ENCODE measurements around the gene ARHGAP4. TPM values are rescaled to one million over a fixed set of nuclear protein-coding genes. Genes with fewer than 3 reads are reported as not detected.

The ARHGAP4 gene
- total RNA-seq, 1 donor from 2014 or later: 50.7 TPM

DNA sequence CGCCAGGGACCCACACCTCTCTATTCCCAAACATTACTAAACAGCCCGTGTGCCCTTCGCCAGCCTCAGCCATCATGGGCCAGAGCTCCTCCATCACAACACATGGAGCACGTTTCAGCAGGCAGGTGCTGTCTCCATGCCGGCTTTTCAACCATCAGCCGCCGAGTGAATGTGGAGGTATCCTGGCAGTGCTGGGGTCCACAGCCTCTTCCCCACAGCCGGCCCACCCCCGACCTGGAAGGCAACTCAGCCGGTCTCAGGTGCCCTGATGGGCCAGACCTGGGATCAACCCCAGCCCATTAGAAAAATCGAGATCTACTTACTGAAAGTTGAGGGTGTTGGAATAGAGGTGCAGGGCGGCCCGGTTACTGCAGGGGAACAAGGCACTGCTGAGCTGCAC lies 5.7 kb upstream of the ARHGAP4 start:
- ATAC-seq (no peak), DNase-seq (ENCODE audit: low spot score) (no peak)
- intact Hi-C loops (cut with DNase I): no loop called here

DNA sequence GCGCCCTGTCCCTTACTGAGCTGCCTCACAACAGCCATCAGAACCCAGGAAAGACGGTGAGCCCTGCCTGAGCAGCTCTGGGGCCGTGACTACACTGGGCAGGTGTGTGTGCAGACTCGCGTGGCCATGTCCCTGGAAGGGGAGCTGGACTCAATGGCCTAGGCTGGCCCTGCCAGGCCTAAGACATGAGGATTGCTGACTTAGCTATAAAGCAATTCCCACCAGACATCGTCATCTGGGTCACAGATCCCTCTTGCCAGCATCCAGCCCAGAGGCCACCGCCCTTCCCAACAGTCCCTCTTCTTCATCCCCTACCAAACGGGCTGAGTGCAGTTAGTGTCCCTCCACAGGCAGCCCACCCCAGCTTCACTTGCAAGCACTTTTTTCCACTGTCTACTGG lies 5.1 kb upstream of the ARHGAP4 start:
- intact Hi-C loops (cut with DNase I): no loop called here
- ATAC-seq (no peak), DNase-seq (ENCODE audit: low spot score) (no peak)

DNA sequence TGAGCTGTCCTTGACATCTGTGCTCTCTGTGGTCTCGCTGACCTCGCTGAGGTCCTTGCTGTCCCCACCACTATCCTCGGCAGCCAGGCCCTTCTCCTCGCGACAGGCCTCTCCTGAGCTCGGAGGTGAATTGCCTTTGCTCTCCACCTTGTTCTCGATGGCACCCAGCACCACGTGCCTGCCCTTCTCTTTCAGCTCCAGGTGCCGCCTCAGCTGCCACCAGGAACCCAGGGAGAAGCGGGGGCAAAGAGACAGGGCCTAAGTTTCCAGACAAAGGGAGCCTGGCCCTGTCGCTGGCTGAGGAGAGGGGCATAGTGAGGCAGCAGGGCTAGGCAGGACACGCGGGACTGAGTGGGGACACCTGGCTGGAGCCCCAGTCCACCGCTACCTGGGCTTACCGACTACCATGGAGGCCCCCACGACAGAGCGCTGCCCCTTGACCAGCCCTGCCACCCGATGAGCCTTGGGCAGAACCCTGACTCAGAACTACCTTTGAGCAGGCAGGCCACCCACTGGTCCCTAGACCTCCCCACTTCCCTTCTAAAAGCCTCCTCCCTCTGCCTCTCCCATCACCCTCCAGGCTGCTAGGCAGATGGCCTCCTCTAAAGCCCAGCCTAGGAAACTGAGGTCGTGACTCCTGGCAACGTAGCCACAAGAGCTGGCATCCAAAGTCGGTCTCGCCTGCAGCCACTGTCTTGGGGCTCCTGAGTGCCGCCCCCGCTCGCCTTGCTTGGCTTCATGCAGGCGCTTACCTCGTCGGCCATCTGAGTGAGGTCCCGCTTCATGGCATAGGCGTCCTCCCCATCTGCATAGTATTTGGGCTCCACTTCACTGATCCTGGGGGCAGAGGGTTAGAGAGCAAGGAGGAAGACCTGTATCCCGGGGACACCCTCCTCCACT lies 4.2 kb upstream of the ARHGAP4 start:
- ATAC-seq (no peak), DNase-seq (ENCODE audit: low spot score) (no peak)
- intact Hi-C loops (cut with DNase I): no loop called here

DNA sequence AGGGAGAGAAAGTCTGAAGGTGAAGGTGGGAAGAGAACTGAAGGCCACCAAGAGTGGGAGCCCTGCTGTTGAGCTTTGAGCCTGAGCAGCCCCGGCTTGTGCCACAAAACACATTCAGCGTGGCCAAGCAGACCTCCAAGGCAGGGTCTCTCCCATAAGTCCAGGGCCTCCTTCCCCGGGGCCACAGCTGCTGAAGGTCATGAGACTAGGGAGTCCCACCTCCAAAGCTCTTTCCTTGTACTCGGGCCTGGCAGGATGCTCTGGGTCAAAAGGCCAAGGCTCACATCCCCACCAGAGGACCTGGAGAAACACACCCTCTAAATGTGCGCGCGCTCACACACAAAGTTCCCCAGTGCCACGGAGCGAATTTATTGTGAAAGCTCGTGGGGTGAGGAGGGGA lies 3.5 kb upstream of the ARHGAP4 start:
- ATAC-seq: no peak

DNA sequence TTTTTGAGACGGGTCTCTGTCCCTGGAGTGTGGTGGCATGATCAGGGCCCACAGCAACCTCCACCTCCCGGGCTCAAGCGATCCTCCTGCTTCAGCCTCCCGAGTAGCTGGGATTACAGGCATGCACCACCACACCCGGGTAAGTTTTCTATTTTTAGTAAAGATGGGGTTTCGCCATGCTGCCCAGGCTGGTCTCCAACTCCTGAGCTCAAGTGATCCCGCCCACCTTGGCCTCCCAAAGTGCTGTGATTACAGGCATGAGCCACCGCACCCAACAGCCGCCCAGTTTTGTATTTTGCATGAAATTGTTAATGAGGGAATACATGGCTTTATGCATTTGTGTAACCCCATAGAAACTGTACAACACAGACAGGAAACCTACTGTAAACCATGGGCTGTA lies 2.8 kb upstream of the ARHGAP4 start:
- DNase-seq (ENCODE audit: low spot score): no peak
- intact Hi-C loops (cut with DNase I): no loop called here
- ATAC-seq: no peak

More for the DNA sequence above, 3.5 kb upstream of the ARHGAP4 start:
- no peak for DNase-seq (ENCODE audit: low spot score)
- intact Hi-C loops (cut with DNase I): no loop called here

DNA sequence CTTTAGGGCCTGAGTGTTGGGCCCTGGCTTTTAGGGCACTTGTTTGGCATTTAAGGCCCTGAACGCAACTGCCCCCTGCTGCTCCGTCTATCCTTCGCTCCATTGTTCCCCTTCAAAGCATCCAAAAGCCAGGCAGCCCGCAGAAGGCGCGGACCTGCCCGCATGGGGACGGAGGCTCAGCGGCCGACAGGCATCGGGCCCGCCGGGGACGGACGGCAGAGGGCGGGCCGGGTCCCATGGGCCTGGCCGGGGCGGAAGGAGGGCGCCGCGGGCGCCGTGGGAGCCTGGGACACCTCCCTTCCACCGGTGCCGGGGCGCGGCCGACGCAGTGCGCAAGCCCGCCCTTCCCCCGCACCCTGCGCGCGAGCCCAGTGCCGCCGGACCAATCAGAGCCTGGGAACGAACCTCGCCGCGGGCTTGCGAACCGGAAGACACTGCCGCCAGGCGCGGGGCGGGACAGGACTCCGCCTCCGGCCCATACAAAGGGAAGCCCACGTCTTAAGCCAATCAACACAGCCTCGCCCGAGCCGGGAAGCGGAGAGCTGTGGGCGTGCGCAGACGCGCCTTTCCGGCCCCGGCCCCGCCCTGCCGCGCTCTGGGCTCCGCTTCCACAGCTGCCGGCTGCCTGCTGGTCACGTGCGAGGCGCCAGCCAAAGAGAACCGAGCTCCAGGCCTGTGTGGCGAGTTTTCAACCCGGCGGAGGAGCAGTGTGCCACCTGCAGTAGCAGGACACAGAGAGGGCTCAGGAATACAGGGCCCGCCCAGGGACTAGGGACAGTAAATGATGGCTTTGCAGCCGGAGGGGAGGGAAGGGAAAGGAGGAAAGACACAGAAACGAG lies 2.1 kb upstream of the ARHGAP4 start:
- ATAC-seq: peak; percentile 97
- intact Hi-C loops (cut with DNase I): no loop called here
- DNase-seq (ENCODE audit: low spot score): peak; percentile 96

DNA sequence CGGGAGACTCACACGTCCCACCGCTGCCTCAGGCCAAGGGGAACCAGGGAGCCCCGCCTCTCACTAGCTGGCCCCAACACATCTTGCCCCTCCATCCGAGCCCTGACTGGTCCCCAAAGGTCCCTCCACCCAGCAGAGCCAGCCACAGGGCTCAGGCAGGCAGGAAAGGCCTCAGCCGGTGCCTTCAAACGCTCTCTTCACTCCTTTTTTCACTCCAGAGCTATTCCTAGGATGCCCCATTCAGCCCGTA lies 1.5 kb upstream of the ARHGAP4 start:
- intact Hi-C loops (cut with DNase I): no loop called here
- DNase-seq (ENCODE audit: low spot score) (no peak), ATAC-seq (no peak)

DNA sequence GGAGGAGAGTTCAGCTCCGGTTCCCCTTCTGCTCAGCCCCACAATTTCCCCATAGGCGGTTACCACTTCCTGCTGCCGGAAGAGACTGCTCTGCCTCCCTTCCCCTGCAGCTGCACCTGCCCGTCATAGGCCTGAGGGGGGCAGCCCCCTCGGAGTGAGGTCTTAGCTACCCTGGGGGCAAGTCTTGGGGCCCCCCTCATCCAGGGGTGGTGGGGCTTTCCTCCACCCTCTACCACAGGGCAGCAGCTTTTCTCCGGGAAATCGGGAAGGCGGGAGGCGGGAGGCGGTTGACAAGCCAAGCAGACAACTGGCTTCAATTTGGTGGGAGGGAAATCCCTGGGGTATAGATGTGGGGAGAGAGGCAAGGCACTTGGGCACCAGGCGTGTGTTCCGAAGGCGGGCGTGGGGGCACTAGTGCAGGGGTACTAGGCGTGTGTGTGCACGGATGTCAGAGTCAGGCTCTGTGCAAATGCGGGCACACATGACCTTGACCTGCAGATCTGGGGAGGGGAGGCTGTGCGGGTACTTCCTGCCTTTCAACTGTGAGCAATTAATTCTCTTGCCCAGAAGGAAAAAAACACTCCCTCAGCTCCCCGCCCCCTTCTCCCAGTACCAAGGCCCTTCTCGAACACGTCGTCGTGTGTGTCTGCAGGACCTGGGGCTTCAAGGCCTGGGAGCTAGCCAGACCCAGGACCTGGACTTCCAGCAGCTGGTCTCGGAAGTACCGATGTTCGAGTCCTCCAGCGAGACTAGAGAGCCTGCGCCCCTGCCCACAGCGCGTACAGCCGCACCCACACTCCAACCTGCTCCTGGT lies 1.0 kb upstream of the ARHGAP4 start:
- intact Hi-C loops (cut with DNase I): no loop called here
- no peak for DNase-seq (ENCODE audit: low spot score)

DNA sequence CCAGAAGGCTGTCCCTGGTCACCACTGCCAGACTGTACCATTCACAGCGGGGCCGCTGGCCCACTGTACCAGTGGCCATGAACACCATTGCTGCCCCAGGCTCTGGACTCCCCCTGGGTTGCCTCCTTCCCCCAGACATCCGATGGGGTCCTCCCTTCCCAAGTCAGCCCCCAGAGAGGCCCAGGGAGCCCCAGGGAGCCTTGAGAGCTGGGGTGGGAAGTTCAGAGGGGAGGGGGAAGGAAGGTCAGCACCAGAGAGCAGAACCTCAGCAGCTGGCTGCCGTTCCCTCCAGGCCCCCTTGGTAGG lies 441 bp upstream of the ARHGAP4 start:
- DNase-seq (ENCODE audit: low spot score) (no peak), ATAC-seq (no peak)
- intact Hi-C loops (cut with DNase I): no loop called here

More for the DNA sequence above, 1.0 kb upstream of the ARHGAP4 start:
- ATAC-seq: peak; percentile 14

DNA sequence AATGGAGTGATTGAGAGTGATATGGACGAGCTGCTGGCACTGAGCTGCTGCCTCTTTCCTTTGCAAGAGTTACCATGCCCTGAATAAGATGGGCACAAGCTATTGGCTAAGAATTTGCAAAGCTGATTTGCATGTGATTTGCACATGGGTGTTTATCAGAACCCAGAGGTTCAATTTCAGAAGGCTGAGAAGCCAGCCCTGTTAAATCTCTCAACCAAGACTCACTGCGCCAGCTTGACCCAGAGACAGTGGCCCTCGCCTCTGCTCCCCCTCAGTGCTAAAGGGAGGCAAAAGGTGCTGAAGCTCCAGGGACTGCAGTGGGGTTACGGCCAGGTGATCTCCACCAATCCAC lies 701 bp downstream of the ARHGAP4 start:
- ATAC-seq: no peak
- intact Hi-C loops (cut with DNase I): no loop called here

DNA sequence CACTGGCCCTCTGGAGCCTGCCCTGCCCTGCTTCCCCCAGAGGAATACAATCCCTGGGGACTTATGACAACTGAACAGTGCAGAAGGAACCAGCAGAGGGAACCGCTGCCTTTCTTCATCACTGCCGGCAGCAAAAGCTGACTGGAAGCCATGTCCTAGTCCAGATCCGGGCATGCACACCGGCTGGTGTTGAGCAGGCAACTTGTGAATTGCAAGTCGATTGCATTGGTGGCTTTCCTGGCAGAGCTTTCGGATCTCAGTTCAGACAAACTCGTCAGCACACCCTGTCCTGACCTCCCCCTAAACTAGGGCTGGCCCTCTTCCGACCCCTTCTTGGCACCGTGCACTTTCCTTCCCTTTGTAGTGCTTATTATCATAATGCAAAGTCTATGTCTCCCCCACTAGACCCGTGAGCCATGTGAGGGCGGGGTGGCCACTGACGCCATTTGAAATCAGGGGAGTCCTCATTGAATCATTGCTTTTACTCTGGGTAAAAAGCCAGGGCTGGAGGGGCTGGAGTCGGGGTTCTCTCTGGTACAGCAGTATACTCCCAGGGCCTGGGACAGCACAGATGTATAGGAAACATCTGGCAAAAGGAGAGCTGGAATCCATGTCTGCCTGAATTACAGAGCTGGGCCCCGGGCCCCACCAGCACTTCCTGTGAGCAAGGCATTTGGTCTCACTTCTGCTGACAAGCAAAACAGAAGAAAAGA lies 1.8 kb downstream of the ARHGAP4 start:
- ATAC-seq (no peak), DNase-seq (ENCODE audit: low spot score) (no peak)
- intact Hi-C loops (cut with DNase I): no loop called here

More for the DNA sequence above, 701 bp downstream of the ARHGAP4 start:
- no peak for DNase-seq (ENCODE audit: low spot score)

DNA sequence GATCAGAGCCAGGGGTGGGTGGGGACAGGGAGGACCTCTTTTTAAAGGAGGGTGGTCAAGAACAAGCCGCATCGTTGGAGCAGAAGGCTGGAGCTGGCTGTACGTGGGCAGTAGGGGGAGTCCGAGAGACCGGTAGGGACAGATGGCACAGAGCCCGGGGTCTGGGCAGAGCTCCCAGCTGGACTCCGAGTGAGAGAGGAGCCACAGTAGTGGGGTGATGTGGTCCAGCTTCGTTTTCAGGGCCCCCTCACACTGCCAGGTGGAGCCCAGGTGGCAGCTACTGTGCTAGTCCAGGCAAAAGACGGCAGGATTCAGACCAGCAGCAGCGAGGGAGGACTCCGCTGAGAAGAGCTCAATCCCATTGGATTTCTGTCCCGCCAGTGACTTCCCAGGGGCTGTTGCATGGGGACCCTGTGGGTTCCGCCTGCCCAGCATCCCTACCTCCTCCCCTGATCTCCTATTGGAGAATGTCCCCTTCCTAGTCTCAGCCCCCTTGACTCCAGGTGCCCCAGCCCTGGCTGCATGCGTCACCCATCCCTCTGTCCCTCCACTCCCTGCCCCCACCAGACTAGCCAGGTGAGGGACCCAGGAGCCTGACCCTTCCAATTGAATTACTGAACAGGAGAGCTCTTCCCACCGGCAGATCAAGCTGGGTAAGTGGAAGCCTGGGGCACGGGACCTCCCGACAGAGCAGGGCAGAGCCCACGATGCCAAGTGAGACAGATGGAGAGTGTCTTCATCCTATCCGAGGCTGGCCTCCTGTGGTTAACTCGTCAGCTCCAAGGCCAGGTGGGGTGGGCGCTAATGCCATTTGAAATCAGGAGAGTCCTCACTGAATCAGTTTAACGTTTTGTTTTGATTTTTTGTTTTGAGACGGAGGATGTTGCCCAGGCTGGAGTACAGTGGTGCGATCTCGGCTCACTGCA lies 2.9 kb downstream of the ARHGAP4 start:
- DNase-seq (ENCODE audit: low spot score) (peak; percentile 87), ATAC-seq (peak; percentile 62)
- intact Hi-C loops (cut with DNase I): no loop called here

DNA sequence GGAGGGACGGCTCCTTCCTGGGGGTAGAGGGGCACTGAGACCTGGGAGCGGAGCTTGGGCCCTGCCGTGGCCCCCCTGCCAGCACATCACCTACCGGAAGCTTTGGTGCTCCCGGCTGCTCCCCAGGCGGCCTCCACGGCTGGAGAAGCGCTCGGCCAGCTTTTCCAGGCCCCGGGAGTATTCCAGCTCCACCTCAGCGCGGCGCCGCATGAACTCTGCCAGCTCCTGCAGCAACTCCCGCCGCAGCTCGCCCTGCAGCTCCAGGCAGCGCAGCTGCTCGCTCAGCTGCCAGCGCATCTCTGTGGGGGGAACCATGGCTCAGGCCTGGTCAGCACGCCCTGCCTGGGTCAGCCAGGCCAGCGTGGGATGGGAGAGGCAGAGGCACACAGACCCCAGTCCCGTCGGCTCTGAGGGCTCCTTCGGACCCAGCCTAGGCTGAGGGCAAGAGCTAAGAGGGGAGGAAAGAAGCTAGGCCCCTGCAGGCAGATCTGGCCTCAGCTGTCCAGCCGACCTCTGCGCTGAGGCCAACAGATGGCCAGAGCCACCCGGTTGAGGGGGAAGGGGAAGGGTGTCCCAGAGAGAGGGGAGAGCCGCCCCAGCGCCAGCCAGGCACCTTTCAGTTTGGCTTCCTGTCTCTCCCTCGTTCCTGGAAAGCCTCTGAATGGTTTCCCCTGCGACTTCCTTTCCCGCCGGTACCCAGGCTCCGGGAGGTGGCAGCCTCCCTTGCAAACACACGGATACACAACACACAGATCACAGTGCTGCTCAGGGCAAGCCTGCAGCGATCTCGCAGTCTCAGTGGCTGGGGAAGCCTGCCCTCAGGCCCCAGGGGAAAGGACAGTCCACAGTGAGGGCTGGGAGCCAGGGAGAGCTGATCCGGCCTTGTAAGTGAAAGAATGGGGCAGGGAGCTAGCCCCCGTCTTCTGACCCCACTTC lies 4.3 kb downstream of the ARHGAP4 start:
- ATAC-seq (peak; percentile 50), DNase-seq (ENCODE audit: low spot score) (no peak)
- intact Hi-C loops (cut with DNase I): no loop called here

DNA sequence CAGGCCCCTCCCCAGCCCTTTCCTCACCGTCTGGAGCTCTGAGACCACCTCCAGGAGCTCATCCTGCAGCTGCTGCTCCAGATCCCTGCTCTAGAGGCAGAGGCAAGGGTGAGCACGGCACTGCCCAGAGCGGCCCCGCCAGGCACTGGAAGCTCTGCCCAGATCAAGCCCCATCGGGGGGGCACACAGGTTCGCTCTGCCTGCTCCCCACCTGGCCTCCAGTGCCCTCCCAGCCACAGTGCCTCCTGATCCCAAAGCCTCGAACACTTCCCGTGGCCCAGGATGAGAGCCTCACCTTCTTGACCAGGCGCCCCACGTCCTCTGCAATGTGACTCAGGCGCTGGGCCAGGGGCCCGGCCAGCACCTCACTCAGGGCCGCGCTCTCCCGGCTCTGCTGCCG lies 5.0 kb downstream of the ARHGAP4 start:
- intact Hi-C loops (cut with DNase I): no loop called here
- no peak for ATAC-seq
- no peak for DNase-seq (ENCODE audit: low spot score)

DNA sequence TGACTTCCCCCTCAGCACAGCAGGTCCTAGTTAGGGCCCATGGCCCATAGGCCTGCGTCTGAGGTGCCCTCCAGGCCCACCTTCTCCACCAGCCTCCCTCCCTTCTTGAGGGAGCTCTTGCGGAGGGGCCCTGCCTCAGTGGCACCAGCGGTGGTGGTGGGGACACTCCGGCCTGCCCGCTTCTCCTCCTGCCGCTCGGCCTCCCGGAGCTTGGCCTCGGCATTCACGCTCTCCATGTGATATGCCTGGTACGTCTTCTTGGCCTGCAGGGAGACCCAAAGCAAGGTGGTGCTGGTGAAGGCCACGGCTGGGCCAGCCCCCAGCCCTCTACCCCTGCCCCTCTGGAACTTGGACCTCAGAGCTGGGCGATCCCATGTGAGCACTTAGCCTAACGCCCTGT lies 5.5 kb downstream of the ARHGAP4 start:
- DNase-seq (ENCODE audit: low spot score): no peak
- ATAC-seq: no peak
- intact Hi-C loops (cut with DNase I): no loop called here

DNA sequence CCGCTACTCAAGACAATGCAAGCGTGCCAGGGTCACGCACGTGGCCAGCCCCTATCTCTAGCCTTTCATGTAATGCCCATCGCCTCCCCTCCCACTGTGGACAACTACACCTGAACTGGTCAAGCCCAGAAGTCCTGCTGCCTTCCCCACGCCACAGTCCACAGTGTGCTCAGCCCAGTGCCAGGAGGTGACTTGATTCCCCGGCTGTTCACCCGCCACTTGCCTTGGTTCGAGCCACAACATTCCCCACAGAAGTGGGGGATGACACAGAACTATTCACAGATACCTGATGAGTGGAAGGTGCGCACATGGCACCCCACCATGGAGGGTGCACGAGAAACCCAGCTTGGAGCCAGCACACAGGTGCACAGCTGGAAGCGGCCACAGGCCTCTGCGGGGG lies 6.8 kb downstream of the ARHGAP4 start:
- intact Hi-C loops (cut with DNase I): no loop called here
- DNase-seq (ENCODE audit: low spot score) (no peak), ATAC-seq (no peak)

DNA sequence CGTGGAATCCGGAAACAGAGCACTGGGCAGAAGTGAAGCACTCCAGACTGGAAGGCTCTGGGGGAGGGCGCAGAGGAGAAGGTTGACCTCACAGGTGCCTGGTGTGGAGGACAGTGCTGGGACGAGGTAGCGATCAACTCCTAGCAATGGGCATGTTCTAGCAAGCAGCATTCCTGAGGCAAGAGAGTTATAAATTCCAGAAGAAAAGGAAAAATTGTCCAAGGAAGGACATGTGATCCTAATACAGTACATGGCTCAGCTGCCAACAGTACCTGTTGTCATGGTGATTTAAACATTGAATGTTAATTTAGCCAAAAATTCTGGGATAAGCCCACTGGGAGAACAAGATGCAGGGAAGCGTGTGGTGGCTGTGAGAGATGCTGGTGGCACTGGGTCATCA lies 8.2 kb downstream of the ARHGAP4 start:
- intact Hi-C loops (cut with DNase I): no loop called here
- ATAC-seq: no peak
- DNase-seq (ENCODE audit: low spot score): no peak
